Common myeloid progenitor, CD34-positive (primary cell): Measurements from ENCODE around the gene BTN3A1.
A peak's percentile ranks its signal among the peaks of the same experiment; 100 is the strongest.

Experiments
- CTCF ChIA-PET: fragments of 350-600 bp; sonication (Branson Sonifier 250); formaldehyde crosslinking; loops from one replicate; lab custom pipeline; 2021; ENCODE audit warnings: antibody characterized with exemption; lab: Charles Lee
- POLR2A ChIA-PET: fragments of 350-600 bp; sonication (Branson Sonifier 250); formaldehyde crosslinking; loops from one replicate; lab custom pipeline; 2021; ENCODE audit warnings: antibody characterized with exemption; lab: Charles Lee
- DNase-seq, 3 donors: peaks; one replicate each; pipeline versions ENCODE4 v3.0.0 to v3.0.0-alpha.2; 2013
- H3K27ac ChIP-seq, 2 experiments: 1 replicate in 1 of 2; 2 replicates in 1 of 2; pipeline ENCODE4 v1.7.0; 2013; ENCODE audit warnings: inconsistent platforms in 2 of 2, low read length in 2 of 2, mild to moderate bottlenecking in 2 of 2, low read depth in 1 of 2, moderate library complexity in 1 of 2; ENCODE audit not compliant: severe bottlenecking in 2 of 2, insufficient read depth in 1 of 2, poor library complexity in 1 of 2
- H3K27me3 ChIP-seq, 5 experiments: replicated peaks in 2 of 5; 1 replicate in 3 of 5; 2 replicates in 2 of 5; pipeline versions ENCODE4 v1.6.1 to v1.7.0; 2013; ENCODE audit warnings: low read length in 4 of 5, mild to moderate bottlenecking in 2 of 5, moderate library complexity in 2 of 5, inconsistent platforms in 1 of 5; ENCODE audit not compliant: insufficient read depth in 5 of 5, control insufficient read depth in 4 of 5
- H3K36me3 ChIP-seq, 4 experiments: 1 replicate in 2 of 4; 2 replicates in 2 of 4; pipeline versions ENCODE4 v1.6.1 to v1.7.0; 2013; ENCODE audit warnings: low read length in 3 of 4, control low read depth in 1 of 4, mild to moderate bottlenecking in 1 of 4; ENCODE audit not compliant: control insufficient read depth in 4 of 4, insufficient read depth in 4 of 4
- H3K4me1 ChIP-seq, 4 experiments: 1 replicate in 3 of 4; 2 replicates in 1 of 4; pipeline versions ENCODE4 v1.6.1 to v1.7.1; 2013; ENCODE audit warnings: low read length in 3 of 4, mild to moderate bottlenecking in 3 of 4, control low read depth in 1 of 4, inconsistent platforms in 1 of 4, moderate library complexity in 1 of 4; ENCODE audit not compliant: control insufficient read depth in 4 of 4, insufficient read depth in 4 of 4; ENCODE audit errors: control extremely low read depth in 1 of 4
- H3K4me3 ChIP-seq, 7 experiments: 1 replicate in 4 of 7; 2 replicates in 3 of 7; pipeline versions ENCODE4 v1.5.1 to v1.7.0; 2013; ENCODE audit warnings: mild to moderate bottlenecking in 7 of 7, low read length in 6 of 7, moderate library complexity in 6 of 7, inconsistent platforms in 2 of 7, low read depth in 2 of 7, control low read depth in 1 of 7; ENCODE audit not compliant: insufficient read depth in 4 of 7, control insufficient read depth in 1 of 7; ENCODE audit errors: extremely low read depth in 1 of 7
- H3K9me3 ChIP-seq, 5 experiments: 1 replicate in 4 of 5; 2 replicates in 1 of 5; pipeline versions ENCODE4 v1.6.1 to v1.7.1; 2013; ENCODE audit warnings: low read length in 4 of 5, mild to moderate bottlenecking in 2 of 5, inconsistent platforms in 1 of 5, low read depth in 1 of 5, moderate library complexity in 1 of 5; ENCODE audit not compliant: control insufficient read depth in 4 of 5, insufficient read depth in 2 of 5; ENCODE audit errors: control extremely low read depth in 1 of 5
- WGBS: methylation state at CpG from one replicate; pipeline ENCODE4 v1.1.5; 2013; ENCODE audit not compliant: insufficient coverage; 5-methylcytosine and 5-hydroxymethylcytosine counted together

Gene BTN3A1

GRCh38 chr6:26437550-26437949 is 35.5 kb downstream of the BTN3A1 start:
- ChIA-PET POLR2A (no interaction called here), CTCF (no interaction called here)
- Histone ChIP-seq H3K4me1 (peaks cover 7 to 25% (median 15%) of the 10 kb centered on the region in 4 experiments), H3K27me3 (no peaks in the 10 kb centered on the region), H3K27ac (no peak overlapping the region), H3K4me3 (no peak overlapping the region), H3K36me3 (peaks cover 0 to 4% (median 0%) of the 10 kb centered on the region in 4 experiments), H3K9me3 (peaks cover 0 to 11% (median 3%) of the 10 kb centered on the region in 5 experiments)
- 100% methylated on average over 1 of the region's 1 CpG for WGBS
- DNase-seq, result no peak

GRCh38 chr6:26438000-26438399 is 35.9 kb downstream of the BTN3A1 start:
- CTCF ChIA-PET, result no interaction called here
- POLR2A ChIA-PET, result no interaction called here

GRCh38 chr6:26439151-26440125 is 37.4 kb downstream of the BTN3A1 start:
- peaks cover 0 to 4% (median under 1%) of the 10 kb centered on the region in 5 experiments for H3K9me3 ChIP-seq
- POLR2A ChIA-PET, result no interaction called here
- 34% methylated on average over 4 of the region's 7 CpGs for WGBS
- H3K4me1 ChIP-seq, result peaks cover 7 to 26% (median 15%) of the 10 kb centered on the region in 4 experiments
- H3K27ac ChIP-seq, result peak overlapping the region; percentile 80 to 94
- peaks cover 0 to 6% (median 2%) of the 10 kb centered on the region in 4 experiments for H3K36me3 ChIP-seq
- peak overlapping the region in 6 of 7 experiments; percentile 80 to 95 (median 89) for H3K4me3 ChIP-seq
- no peaks in the 10 kb centered on the region for H3K27me3 ChIP-seq
- CTCF ChIA-PET, result no interaction called here
- peak in 1 of 3 donors; percentile 6 for DNase-seq

More at GRCh38 chr6:26438000-26438399, 35.9 kb downstream of the BTN3A1 start:
- Histone ChIP-seq H3K36me3 (no peaks in the 10 kb centered on the region), H3K27me3 (no peaks in the 10 kb centered on the region), H3K4me3 (no peak overlapping the region), H3K4me1 (peaks cover 7 to 26% (median 15%) of the 10 kb centered on the region in 4 experiments), H3K27ac (no peak overlapping the region), H3K9me3 (peaks cover 0 to 9% (median 3%) of the 10 kb centered on the region in 5 experiments)
- DNase-seq, result no peak
- 89% methylated on average over 1 of the region's 1 CpG for WGBS

- WGBS, result no CpG with 5 or more reads among the region's 2 CpGs
- peak overlapping the region; percentile 80 to 94 for H3K27ac ChIP-seq
These were observed 38.9 kb downstream of the BTN3A1 start for GRCh38 chr6:26440977-26441358.

GRCh38 chr6:26441977-26442376 is 39.9 kb downstream of the BTN3A1 start:
- Histone ChIP-seq H3K4me1 (peaks cover 7 to 29% (median 19%) of the 10 kb centered on the region in 4 experiments), H3K4me3 (peak overlapping the region in 4 of 7 experiments; percentile 32 to 90 (median 60)), H3K36me3 (peaks cover 3 to 25% (median 7%) of the 10 kb centered on the region in 4 experiments), H3K27me3 (no peaks in the 10 kb centered on the region), H3K9me3 (peaks cover 0 to 3% (median 0%) of the 10 kb centered on the region in 5 experiments), H3K27ac (no peak overlapping the region)
- DNase-seq, result no peak
- ChIA-PET POLR2A (no interaction called here), CTCF (interaction anchor here (0.7 to 1.2 kb wide), 2 partner anchors 14 to 31 kb away, joined by 3 read pairs; no protein-coding TSS in a partner anchor)
- WGBS, result no CpG with 5 or more reads among the region's 5 CpGs

More at GRCh38 chr6:26440977-26441358, 38.9 kb downstream of the BTN3A1 start:
- H3K4me1 ChIP-seq, result peaks cover 7 to 29% (median 19%) of the 10 kb centered on the region in 4 experiments
- DNase-seq, result no peak
- peaks cover 0 to 3% (median 0%) of the 10 kb centered on the region in 5 experiments for H3K9me3 ChIP-seq
- ChIA-PET POLR2A (interaction anchor here (0.6 kb wide), 1 partner anchor 99 kb away, joined by 3 read pairs; no protein-coding TSS in a partner anchor), CTCF (no interaction called here)
- peaks cover 3 to 20% (median 7%) of the 10 kb centered on the region in 4 experiments for H3K36me3 ChIP-seq
- H3K27me3 ChIP-seq, result no peaks in the 10 kb centered on the region
- peak overlapping the region in 6 of 7 experiments; percentile 80 to 95 (median 89) for H3K4me3 ChIP-seq

GRCh38 chr6:26445934-26446667 is 44.0 kb downstream of the BTN3A1 start:
- H3K36me3 ChIP-seq, result peaks cover 14 to 60% (median 28%) of the 10 kb centered on the region in 4 experiments
- H3K27me3 ChIP-seq, result no peaks in the 10 kb centered on the region
- H3K9me3 ChIP-seq, result no peaks in the 10 kb centered on the region
- WGBS, result 93% methylated on average over 3 of the region's 5 CpGs
- ChIA-PET POLR2A (no interaction called here), CTCF (interaction anchor here (0.7 to 1.0 kb wide), 3 partner anchors 13 to 49 kb away, joined by 3 read pairs; no protein-coding TSS in a partner anchor)
- no peak overlapping the region for H3K27ac ChIP-seq
- no peak overlapping the region for H3K4me3 ChIP-seq
- H3K4me1 ChIP-seq, result peaks cover 2 to 18% (median 13%) of the 10 kb centered on the region in 4 experiments
- no peak for DNase-seq
